Osteocyte (in vitro differentiated cells): Measurements from ENCODE around the gene DAB2IP. TPM values are rescaled to one million over a fixed set of nuclear protein-coding genes. Genes with fewer than 3 reads are reported as not detected.

Experiments
- DNase-seq: peaks from one replicate; pipeline ENCODE4 v3.0.0; 2021; ENCODE audit warnings: mixed read lengths; ENCODE audit not compliant: unreplicated experiment; ENCODE audit errors: extremely low spot score
- H3K27ac Mint-ChIP-seq: one replicate; pipeline ENCODE4 v1.8.0; 2021; ENCODE audit warnings: mild to moderate bottlenecking, mixed read lengths; ENCODE audit not compliant: unreplicated experiment
- H3K27me3 Mint-ChIP-seq: one replicate; pipeline ENCODE4 v1.8.0; 2021; ENCODE audit warnings: mixed read lengths; ENCODE audit not compliant: unreplicated experiment
- H3K36me3 Mint-ChIP-seq: one replicate; pipeline ENCODE4 v1.8.0; 2021; ENCODE audit warnings: mixed read lengths; ENCODE audit not compliant: unreplicated experiment
- H3K4me1 Mint-ChIP-seq: one replicate; pipeline ENCODE4 v1.8.0; 2021; ENCODE audit warnings: mixed read lengths; ENCODE audit not compliant: unreplicated experiment
- H3K4me3 Mint-ChIP-seq: one replicate; pipeline ENCODE4 v1.8.0; 2021; ENCODE audit warnings: mild to moderate bottlenecking, moderate library complexity, mixed read lengths; ENCODE audit not compliant: unreplicated experiment
- H3K9me3 Mint-ChIP-seq: one replicate; pipeline ENCODE4 v1.8.0; 2021; ENCODE audit warnings: mixed read lengths; ENCODE audit not compliant: unreplicated experiment
- total RNA-seq: library from RNA; stranded (reverse); gene quantifications from 2 replicates; pipeline ENCODE4 v1.2.1, GENCODE V29; 2021
- TF ChIP-seq, protein P1 (sequence below): fragments of 200-600 bp; sonication (generic); IDR thresholded peaks from 2 replicates; pipeline ENCODE4 v1.5.0; 2021; ENCODE audit warnings: antibody characterized with exemption, mild to moderate bottlenecking, moderate library complexity

Gene DAB2IP
- total RNA-seq, 1 donor from 2014 or later = 43.6 TPM

DNA sequence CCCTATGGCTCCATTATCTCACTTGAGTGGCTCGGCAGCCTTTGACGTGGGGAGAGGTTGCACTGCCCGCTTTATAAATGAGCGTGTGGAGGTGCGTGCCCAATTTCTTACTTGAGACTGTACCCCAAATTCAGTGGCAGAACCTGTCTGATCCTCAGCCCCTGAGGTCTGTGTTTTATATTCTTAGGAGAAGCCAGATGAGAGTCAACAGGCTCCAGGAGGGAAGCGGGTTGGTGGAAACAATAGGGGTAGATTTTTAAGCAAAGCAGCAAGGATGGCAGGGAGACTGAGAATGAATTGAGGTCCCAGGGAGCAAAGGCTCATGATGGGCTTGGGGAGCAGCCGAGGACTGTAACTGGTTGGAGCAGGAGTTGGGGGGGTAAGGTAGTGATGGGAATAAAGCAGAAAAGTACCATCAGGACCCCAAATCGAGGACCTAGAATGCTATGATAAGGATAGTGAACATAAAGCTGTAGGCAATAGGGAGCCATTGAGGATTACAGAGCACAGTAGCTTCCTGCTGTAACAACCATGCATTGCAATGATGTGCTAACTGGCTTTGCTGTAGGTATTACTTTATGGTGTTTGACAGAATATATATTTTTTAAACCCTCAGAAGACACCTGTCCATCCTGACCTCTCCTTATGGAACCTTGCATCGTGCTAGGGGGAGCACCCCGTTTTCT, 43.1 kb upstream of the DAB2IP start:
- no peak overlapping the region for H3K4me3 Mint-ChIP-seq
- TF ChIP-seq, protein P1, sequence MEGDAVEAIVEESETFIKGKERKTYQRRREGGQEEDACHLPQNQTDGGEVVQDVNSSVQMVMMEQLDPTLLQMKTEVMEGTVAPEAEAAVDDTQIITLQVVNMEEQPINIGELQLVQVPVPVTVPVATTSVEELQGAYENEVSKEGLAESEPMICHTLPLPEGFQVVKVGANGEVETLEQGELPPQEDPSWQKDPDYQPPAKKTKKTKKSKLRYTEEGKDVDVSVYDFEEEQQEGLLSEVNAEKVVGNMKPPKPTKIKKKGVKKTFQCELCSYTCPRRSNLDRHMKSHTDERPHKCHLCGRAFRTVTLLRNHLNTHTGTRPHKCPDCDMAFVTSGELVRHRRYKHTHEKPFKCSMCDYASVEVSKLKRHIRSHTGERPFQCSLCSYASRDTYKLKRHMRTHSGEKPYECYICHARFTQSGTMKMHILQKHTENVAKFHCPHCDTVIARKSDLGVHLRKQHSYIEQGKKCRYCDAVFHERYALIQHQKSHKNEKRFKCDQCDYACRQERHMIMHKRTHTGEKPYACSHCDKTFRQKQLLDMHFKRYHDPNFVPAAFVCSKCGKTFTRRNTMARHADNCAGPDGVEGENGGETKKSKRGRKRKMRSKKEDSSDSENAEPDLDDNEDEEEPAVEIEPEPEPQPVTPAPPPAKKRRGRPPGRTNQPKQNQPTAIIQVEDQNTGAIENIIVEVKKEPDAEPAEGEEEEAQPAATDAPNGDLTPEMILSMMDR = no peak
- no peaks in the 10 kb centered on the region for H3K9me3 Mint-ChIP-seq
- no peak overlapping the region for H3K27ac Mint-ChIP-seq
- no peak for DNase-seq
- H3K36me3 Mint-ChIP-seq = no peaks in the 10 kb centered on the region
- peaks cover 11% of the 10 kb centered on the region for H3K27me3 Mint-ChIP-seq
- peaks cover 11% of the 10 kb centered on the region for H3K4me1 Mint-ChIP-seq

DNA sequence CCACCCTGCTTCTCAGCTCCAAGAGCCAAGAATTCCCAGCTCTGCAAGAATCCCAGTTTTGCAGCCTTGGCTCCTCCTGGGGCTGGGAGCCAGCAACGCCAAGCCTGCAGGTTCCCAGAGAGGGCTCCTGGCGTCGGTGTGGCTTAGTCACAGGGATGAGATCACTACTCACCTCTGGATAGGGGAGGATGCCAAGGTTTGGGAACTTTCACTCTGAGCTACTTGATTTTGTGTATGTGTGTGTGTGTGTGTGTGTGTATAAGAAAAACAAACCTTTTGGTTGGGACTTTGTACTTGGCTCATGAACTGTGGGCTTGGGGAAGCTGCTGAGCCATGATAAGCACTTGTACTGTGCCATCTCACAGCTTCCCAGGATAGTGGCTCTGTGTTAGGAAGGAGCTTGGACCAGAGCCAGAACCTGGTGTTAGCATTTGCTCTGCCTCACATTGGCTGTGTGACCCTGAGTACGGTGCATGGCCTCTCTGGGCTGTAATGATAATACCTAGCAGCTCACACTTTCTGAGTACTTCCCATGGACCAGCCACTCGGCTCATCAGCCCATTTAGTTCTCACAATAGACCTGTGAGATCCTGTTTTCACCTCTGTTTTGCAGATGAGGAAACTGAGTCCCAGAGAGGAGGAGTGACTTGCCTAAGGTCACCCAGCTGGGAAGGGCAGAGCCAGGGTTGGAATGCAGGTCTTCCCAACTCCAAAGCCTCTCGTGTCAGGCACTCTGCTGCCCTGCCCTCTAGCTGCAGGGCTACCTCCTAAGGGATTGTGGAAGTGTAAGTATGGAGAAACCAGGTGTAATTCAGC, 41.4 kb upstream of the DAB2IP start:
- no peaks in the 10 kb centered on the region for H3K36me3 Mint-ChIP-seq
- no peak for DNase-seq
- no peak overlapping the region for H3K4me3 Mint-ChIP-seq
- peaks cover 14% of the 10 kb centered on the region for H3K27me3 Mint-ChIP-seq
- no peaks in the 10 kb centered on the region for H3K9me3 Mint-ChIP-seq
- H3K27ac Mint-ChIP-seq = no peak overlapping the region
- TF ChIP-seq, protein P1 = no peak
- H3K4me1 Mint-ChIP-seq = peaks cover 6% of the 10 kb centered on the region

DNA sequence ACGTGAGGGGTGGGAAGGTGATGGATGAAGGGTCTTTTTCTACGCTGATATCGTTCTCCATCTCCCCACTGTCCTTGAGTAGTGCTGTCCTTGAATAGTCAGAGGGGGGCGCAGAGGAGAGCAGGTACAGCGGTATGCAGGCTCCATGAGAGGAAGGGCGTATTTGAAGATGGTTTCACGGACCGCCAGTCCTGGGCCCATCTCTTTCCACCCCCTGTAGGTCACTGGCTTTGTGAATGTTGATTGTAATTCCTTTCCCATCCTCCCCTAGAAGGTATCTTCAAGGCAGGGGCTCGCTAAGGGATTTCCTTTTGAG, 40.8 kb upstream of the DAB2IP start:
- peaks cover 17% of the 10 kb centered on the region for H3K27me3 Mint-ChIP-seq

DNA sequence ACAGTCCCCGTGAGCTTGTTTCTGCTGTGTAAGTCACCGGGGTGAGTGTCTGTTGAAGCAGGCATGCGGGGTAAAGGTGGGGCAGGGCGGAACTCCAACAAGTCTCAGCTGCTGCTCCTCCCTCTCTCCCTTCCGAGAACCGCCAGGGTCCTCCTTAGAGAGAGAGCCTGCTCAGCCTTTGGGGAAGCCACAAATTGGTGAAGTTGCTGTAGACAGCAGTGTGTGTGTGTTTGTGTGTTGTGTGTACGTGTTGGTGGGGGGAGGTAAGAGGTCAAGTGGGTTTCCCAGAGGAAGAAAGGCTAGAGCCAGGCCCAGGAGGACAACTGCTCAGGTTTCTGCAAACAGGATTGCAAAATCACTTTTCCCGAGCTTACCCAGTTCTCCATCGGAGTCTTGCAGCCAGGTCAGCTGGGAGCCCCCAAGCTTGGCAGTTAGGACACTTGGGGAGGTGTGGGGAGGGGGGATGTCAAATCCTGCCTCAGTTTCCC, 38.9 kb upstream of the DAB2IP start:
- Mint-ChIP-seq H3K9me3 (no peaks in the 10 kb centered on the region), H3K27ac (no peak overlapping the region), H3K4me3 (no peak overlapping the region)

More for the DNA sequence above, 40.8 kb upstream of the DAB2IP start:
- Mint-ChIP-seq H3K4me1 (peaks cover 6% of the 10 kb centered on the region), H3K9me3 (no peaks in the 10 kb centered on the region), H3K27ac (no peak overlapping the region), H3K36me3 (no peaks in the 10 kb centered on the region), H3K4me3 (no peak overlapping the region)
- DNase-seq = no peak
- TF ChIP-seq, protein P1 = no peak

More for the DNA sequence above, 38.9 kb upstream of the DAB2IP start:
- TF ChIP-seq, protein P1 = no peak
- DNase-seq = no peak
- H3K4me1 Mint-ChIP-seq = peaks cover 6% of the 10 kb centered on the region
- peaks cover 17% of the 10 kb centered on the region for H3K27me3 Mint-ChIP-seq
- H3K36me3 Mint-ChIP-seq = no peaks in the 10 kb centered on the region
